ELR (cell line): ENCODE data around the gene SCFD1.

Source experiments
- DNase-seq: peaks from one replicate; pipeline ENCODE4 v3.0.0-alpha.2; 2015; ENCODE audit warnings: low read depth

Gene SCFD1

GRCh38 chr14:30757082-30757481 is 135.0 kb downstream of the SCFD1 start:
- DNase-seq, result no peak

- no peak for DNase-seq
Observed at GRCh38 chr14:30759172-30760125, 137.3 kb downstream of the SCFD1 start.

- DNase-seq, result no peak
Observed at GRCh38 chr14:30763891-30764290, 141.8 kb downstream of the SCFD1 start.

- no peak for DNase-seq
Observed at GRCh38 chr14:30767624-30768023, 145.5 kb downstream of the SCFD1 start.

GRCh38 chr14:30768791-30769190 is 146.7 kb downstream of the SCFD1 start:
- no peak for DNase-seq

GRCh38 chr14:30770376-30770775 is 148.3 kb downstream of the SCFD1 start:
- no peak for DNase-seq

- DNase-seq, result no peak
Observed at GRCh38 chr14:30771595-30771994, 149.5 kb downstream of the SCFD1 start.

- peak; percentile 71 for DNase-seq
Observed at GRCh38 chr14:30779210-30779609, 157.1 kb downstream of the SCFD1 start.
